ENCODE results near the gene ERC2. TPM values are rescaled to one million over a fixed set of nuclear protein-coding genes. Genes with fewer than 3 reads are reported as not detected.
"Not testable (repeated sequence)": the region's sequence is repeated elsewhere in the genome, so short reads cannot be mapped to it uniquely, and the experiment has no call there.

The ERC2 gene
- total RNA-seq, 1 donor = 0.36 TPM

GRCh38 chr3:56275120-56275519 lies 193.1 kb downstream of the ERC2 start:
- no peaks in the 10 kb centered on the region for H3K27me3 ChIP-seq (ENCODE audit: insufficient read depth, low read length)
- no peaks in the 10 kb centered on the region for H3K36me3 ChIP-seq (ENCODE audit: insufficient read depth, low read length)
- H3K4me1 ChIP-seq (ENCODE audit: insufficient read depth, low read length) = no peaks in the 10 kb centered on the region
- H3K9me3 ChIP-seq (ENCODE audit: low read depth, low read length) = no peaks in the 10 kb centered on the region
- no peak overlapping the region for H3K4me3 ChIP-seq (ENCODE audit: insufficient read depth, low read length)
- H3K4me2 ChIP-seq (ENCODE audit: insufficient read depth, low read length) = no peak overlapping the region
- no peak overlapping the region for H2AFZ ChIP-seq (ENCODE audit: low read length)
- no peak for DNase-seq (ENCODE audit: insufficient read length, low spot score, missing footprints)
- H3K79me2 ChIP-seq (ENCODE audit: insufficient read depth, low read length) = no peaks in the 10 kb centered on the region
- no peak overlapping the region for H3K27ac ChIP-seq (ENCODE audit: low read depth, low read length)
- no peaks in the 10 kb centered on the region for H4K20me1 ChIP-seq (ENCODE audit: insufficient read depth, low read length)
- no peak for TF ChIP-seq CTCF (IDR thresholded peaks at IDR 0.05; ENCODE audit: extremely low read depth, low read depth, low read length)

DNA sequence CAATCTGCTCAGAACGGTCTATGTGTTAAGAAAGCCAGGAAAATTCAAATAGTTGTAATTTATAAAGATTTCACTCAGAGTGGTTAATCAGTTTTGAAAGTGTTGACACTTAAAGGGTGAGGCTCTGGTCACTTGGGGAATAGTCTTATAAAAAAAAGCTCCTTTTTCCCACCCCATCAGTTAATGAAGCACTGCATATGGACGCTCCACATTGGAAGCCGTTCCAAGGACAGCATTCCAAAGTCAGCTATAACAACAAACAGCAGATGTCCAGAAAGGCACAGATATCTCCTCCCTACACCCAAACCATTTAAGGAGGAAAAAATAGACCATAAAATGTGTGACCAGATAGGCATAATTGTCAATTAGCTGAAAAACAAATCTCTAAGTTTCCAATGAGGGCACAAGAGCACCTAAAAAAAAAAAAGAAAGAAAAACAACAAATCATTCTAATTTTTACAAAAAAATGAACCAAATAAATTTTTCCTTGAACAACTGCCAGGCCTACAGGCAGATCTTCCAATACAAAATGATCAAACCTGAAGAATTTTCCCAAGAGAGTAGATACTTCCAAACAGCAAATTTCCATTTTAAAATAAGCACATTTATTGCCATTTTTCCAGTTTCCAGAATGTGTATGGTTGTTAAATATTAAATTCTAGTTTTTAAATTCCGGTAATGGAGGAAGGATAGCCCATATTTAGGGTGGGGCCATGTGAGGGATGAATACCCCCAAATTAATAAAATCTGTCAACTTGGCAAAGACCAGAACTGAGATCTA lies 198.3 kb downstream of the ERC2 start:
- H3K9me3 ChIP-seq (ENCODE audit: low read depth, low read length) = no peaks in the 10 kb centered on the region
- TF ChIP-seq CTCF (IDR thresholded peaks at IDR 0.05; ENCODE audit: extremely low read depth, low read depth, low read length) = no peak
- H3K4me2 ChIP-seq (ENCODE audit: insufficient read depth, low read length) = no peak overlapping the region
- DNase-seq (ENCODE audit: insufficient read length, low spot score, missing footprints) = no peak
- no peaks in the 10 kb centered on the region for H3K27me3 ChIP-seq (ENCODE audit: insufficient read depth, low read length)
- H2AFZ ChIP-seq (ENCODE audit: low read length) = no peak overlapping the region
- H3K79me2 ChIP-seq (ENCODE audit: insufficient read depth, low read length) = no peaks in the 10 kb centered on the region
- H3K4me1 ChIP-seq (ENCODE audit: insufficient read depth, low read length) = no peaks in the 10 kb centered on the region
- no peaks in the 10 kb centered on the region for H4K20me1 ChIP-seq (ENCODE audit: insufficient read depth, low read length)
- H3K4me3 ChIP-seq (ENCODE audit: insufficient read depth, low read length) = no peak overlapping the region
- no peak overlapping the region for H3K27ac ChIP-seq (ENCODE audit: low read depth, low read length)
- H3K36me3 ChIP-seq (ENCODE audit: insufficient read depth, low read length) = no peaks in the 10 kb centered on the region

- no peak for DNase-seq (ENCODE audit: insufficient read length, low spot score, missing footprints)
- TF ChIP-seq CTCF (IDR thresholded peaks at IDR 0.05; ENCODE audit: extremely low read depth, low read depth, low read length) = no peak
- Histone ChIP-seq H3K4me2 (ENCODE audit: insufficient read depth, low read length) (no peak overlapping the region), H3K36me3 (ENCODE audit: insufficient read depth, low read length) (no peaks in the 10 kb centered on the region), H3K27ac (ENCODE audit: low read depth, low read length) (no peak overlapping the region), H3K27me3 (ENCODE audit: insufficient read depth, low read length) (no peaks in the 10 kb centered on the region), H3K4me1 (ENCODE audit: insufficient read depth, low read length) (no peaks in the 10 kb centered on the region), H3K79me2 (ENCODE audit: insufficient read depth, low read length) (no peaks in the 10 kb centered on the region), H4K20me1 (ENCODE audit: insufficient read depth, low read length) (no peaks in the 10 kb centered on the region), H3K9me3 (ENCODE audit: low read depth, low read length) (no peaks in the 10 kb centered on the region), H3K4me3 (ENCODE audit: insufficient read depth, low read length) (no peak overlapping the region), H2AFZ (ENCODE audit: low read length) (no peak overlapping the region)
Observed at GRCh38 chr3:56268616-56269383, 199.5 kb downstream of the ERC2 start.

GRCh38 chr3:56261852-56262251 lies 206.4 kb downstream of the ERC2 start:
- not testable (repeated sequence) for H3K27ac ChIP-seq (ENCODE audit: low read depth, low read length); H3K79me2 ChIP-seq (ENCODE audit: insufficient read depth, low read length); H3K9me3 ChIP-seq (ENCODE audit: low read depth, low read length); H3K4me3 ChIP-seq (ENCODE audit: insufficient read depth, low read length); H3K4me2 ChIP-seq (ENCODE audit: insufficient read depth, low read length); H2AFZ ChIP-seq (ENCODE audit: low read length); H3K27me3 ChIP-seq (ENCODE audit: insufficient read depth, low read length); H3K4me1 ChIP-seq (ENCODE audit: insufficient read depth, low read length); H4K20me1 ChIP-seq (ENCODE audit: insufficient read depth, low read length); DNase-seq (ENCODE audit: insufficient read length, low spot score, missing footprints); H3K36me3 ChIP-seq (ENCODE audit: insufficient read depth, low read length)

All from osteoblast (primary cell).